AG04450 (cell line): ENCODE measurements around the gene KSR2. TPM values are rescaled to one million over a fixed set of nuclear protein-coding genes. Genes with fewer than 3 reads are reported as not detected.

Experiments used
- CTCF ChIA-PET: fragments of 300-600, 350-600 bp; formaldehyde crosslinking; extraction: SDS; loops from one replicate; lab custom pipeline; 2022; ENCODE audit warnings: antibody characterized with exemption, inconsistent platforms; lab: Charles Lee
- POLR2A ChIA-PET: fragments of 350-600 bp; formaldehyde crosslinking; extraction: SDS; loops from one replicate; lab custom pipeline; 2021; ENCODE audit warnings: antibody characterized with exemption, inconsistent platforms; lab: Yijun Ruan, JAX
- DNase-seq: peaks from one replicate; pipeline ENCODE4 v3.0.0-alpha.2; 2011; ENCODE audit warnings: low read depth, low spot score
- H3K27ac ChIP-seq: one replicate; pipeline ENCODE4 v1.5.1; 2012; ENCODE audit warnings: low read depth, low read length, control low read depth
- H3K27me3 ChIP-seq: one replicate; pipeline ENCODE4 v1.6.0; 2012; ENCODE audit warnings: low read length; ENCODE audit not compliant: control insufficient read depth, insufficient read depth
- H3K4me3 ChIP-seq: 2 replicates; pipeline ENCODE4 v1.5.1; 2011; ENCODE audit warnings: mild to moderate bottlenecking, low read depth, low read length, control low read depth
- H3K9me3 ChIP-seq: 2 replicates; pipeline ENCODE4 v1.5.1; 2012; ENCODE audit warnings: low read length; ENCODE audit not compliant: control insufficient read depth, insufficient read depth
- CTCF ChIP-seq: IDR thresholded peaks from 2 replicates; pipeline ENCODE4 v1.5.1; 2011; ENCODE audit warnings: low read depth, low read length, control low read depth, inconsistent platforms
- polyA plus RNA-seq: library from polyadenylated mRNA; depleted of rRNA; stranded (reverse); fragments of >200 nt; gene quantifications from 2 replicates; pipeline ENCODE4 v1.2.3, GENCODE V29; 2011

The KSR2 gene
- polyA plus RNA-seq, 1 experiment, result not detected

DNA sequence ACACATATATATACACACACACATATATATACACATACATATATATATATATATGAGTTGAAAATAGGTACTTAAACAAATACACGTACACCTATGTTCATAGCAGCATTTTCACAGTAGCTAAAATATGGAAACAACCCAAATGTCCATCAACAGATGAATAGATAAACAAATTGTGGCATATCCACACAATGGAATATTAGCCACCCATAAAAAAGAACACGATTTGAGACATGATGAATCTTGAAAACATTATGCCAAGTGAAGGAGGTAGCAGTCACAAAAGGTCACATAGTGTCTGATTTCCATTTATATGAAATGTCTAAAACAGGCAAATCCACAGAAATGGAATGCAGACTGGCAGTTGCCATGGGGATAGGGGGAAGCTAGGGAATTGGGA is 276.3 kb downstream of the KSR2 start:
- no peak for DNase-seq
- POLR2A ChIA-PET, result no interaction called here
- no peak for TF ChIP-seq CTCF
- Histone ChIP-seq H3K9me3 (peaks cover 23% of the 10 kb centered on the region), H3K27me3 (no peaks in the 10 kb centered on the region), H3K4me3 (no peak overlapping the region), H3K27ac (no peak overlapping the region)
- CTCF ChIA-PET, result no interaction called here

GRCh38 chr12:117689857-117690256 is 278.9 kb downstream of the KSR2 start:
- Histone ChIP-seq H3K27me3 (no peaks in the 10 kb centered on the region), H3K4me3 (no peak overlapping the region), H3K9me3 (peaks cover 26% of the 10 kb centered on the region), H3K27ac (no peak overlapping the region)
- no peak for DNase-seq
- ChIA-PET CTCF (no interaction called here), POLR2A (no interaction called here)
- TF ChIP-seq CTCF, result no peak

DNA sequence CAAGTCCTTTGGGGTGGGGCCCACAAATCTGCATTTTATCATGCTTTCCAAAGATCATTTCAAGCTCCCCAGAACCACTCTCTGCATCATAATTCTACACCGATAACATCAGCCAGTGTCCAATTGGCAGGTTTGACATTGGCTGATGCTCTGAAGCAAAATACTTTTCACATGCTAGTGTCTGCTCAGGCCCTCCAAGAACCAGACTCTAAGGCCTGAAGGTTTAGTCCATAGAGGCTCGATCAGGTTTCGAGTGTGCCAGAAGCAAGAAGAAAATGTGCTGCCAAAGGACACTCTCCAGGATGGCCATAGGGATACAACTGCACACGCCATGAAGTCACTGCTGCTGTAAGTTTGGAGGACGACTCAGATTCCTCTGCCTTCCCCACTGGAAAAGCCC is 280.3 kb downstream of the KSR2 start:
- Histone ChIP-seq H3K4me3 (no peak overlapping the region), H3K27me3 (no peaks in the 10 kb centered on the region), H3K9me3 (peaks cover 24% of the 10 kb centered on the region), H3K27ac (no peak overlapping the region)
- ChIA-PET POLR2A (no interaction called here), CTCF (no interaction called here)
- TF ChIP-seq CTCF, result no peak
- no peak for DNase-seq

- ChIA-PET CTCF (no interaction called here), POLR2A (no interaction called here)
- DNase-seq, result no peak
- no peaks in the 10 kb centered on the region for H3K27me3 ChIP-seq
- H3K9me3 ChIP-seq, result peaks cover 30% of the 10 kb centered on the region
- H3K4me3 ChIP-seq, result no peak overlapping the region
- H3K27ac ChIP-seq, result no peak overlapping the region
- TF ChIP-seq CTCF, result no peak
Observed at GRCh38 chr12:117686911-117687377, 281.8 kb downstream of the KSR2 start.

DNA sequence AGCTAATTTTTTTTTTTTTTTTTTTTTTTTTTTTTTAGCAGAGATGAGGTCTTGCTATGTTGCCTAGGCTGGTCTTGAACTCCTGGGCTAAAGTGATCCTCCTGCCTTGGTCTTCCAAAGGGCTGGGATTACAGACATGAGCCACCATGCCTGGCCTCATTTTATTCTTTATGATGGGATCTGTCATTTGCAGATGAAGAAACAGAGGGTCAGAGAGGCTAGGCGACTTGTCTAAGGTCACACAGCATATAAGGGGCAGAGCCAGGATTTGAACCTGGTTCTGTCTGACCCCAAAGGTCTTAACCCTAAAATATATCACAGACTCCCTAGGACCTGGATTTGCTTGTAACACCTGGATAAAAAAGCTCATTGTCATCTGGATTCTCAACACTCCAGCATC is 282.6 kb downstream of the KSR2 start:
- CTCF ChIA-PET, result no interaction called here
- H3K4me3 ChIP-seq, result no peak overlapping the region
- no peak overlapping the region for H3K27ac ChIP-seq
- POLR2A ChIA-PET, result no interaction called here
- TF ChIP-seq CTCF, result no peak
- H3K27me3 ChIP-seq, result no peaks in the 10 kb centered on the region
- no peak for DNase-seq
- peaks cover 26% of the 10 kb centered on the region for H3K9me3 ChIP-seq
